GM13977 (cell line): ENCODE results near the gene NOS3.
A peak's percentile ranks its signal among the peaks of the same experiment; 100 is the strongest.

Source experiments
- DNase-seq: peaks from one replicate; pipeline ENCODE4 v3.0.0; 2012; ENCODE audit warnings: low spot score
- in situ Hi-C: fragments of 300-500 bp; cut with MboI; formaldehyde crosslinking; loops from one replicate; pipeline ENCODE4 v1.12.0; 2022; ENCODE audit warnings: low sequenced_read_pairs, low pct_unique_long_range_greater_than_20kb, mixed read lengths, inconsistent platforms; ENCODE audit not compliant: unreplicated experiment
- TF ChIP-seq, protein P1 (sequence below): IDR thresholded peaks from 2 replicates; pipeline ENCODE4 v1.5.1; 2012; ENCODE audit warnings: mild to moderate bottlenecking, control low read depth; ENCODE audit not compliant: insufficient read depth; ENCODE audit errors: extremely low read depth, missing control alignments

The NOS3 gene

DNA sequence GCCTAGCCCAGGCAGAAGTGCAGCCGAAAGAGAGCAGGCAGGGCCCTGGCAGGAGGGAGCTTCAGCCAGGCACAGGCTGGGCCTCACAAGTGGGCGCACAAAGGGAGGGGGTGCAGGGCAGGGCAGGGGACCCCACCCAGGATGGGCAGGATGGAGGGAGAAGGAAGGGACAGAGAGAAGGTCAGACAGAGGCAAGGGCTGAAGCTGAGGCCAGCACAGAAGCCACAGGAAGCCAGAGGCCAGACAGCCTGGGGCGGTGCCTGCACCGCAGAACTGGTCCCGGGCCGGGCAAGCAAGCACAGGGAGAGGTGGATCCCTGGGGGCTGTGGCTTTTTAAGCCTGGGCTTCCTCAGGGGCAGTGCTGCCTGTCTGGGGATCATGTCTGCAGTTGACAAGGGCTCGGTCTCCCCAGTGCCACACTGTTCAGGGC lies 16.7 kb downstream of the NOS3 start:
- no peak for DNase-seq
- TF ChIP-seq, protein P1, sequence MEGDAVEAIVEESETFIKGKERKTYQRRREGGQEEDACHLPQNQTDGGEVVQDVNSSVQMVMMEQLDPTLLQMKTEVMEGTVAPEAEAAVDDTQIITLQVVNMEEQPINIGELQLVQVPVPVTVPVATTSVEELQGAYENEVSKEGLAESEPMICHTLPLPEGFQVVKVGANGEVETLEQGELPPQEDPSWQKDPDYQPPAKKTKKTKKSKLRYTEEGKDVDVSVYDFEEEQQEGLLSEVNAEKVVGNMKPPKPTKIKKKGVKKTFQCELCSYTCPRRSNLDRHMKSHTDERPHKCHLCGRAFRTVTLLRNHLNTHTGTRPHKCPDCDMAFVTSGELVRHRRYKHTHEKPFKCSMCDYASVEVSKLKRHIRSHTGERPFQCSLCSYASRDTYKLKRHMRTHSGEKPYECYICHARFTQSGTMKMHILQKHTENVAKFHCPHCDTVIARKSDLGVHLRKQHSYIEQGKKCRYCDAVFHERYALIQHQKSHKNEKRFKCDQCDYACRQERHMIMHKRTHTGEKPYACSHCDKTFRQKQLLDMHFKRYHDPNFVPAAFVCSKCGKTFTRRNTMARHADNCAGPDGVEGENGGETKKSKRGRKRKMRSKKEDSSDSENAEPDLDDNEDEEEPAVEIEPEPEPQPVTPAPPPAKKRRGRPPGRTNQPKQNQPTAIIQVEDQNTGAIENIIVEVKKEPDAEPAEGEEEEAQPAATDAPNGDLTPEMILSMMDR, result no peak
- in situ Hi-C loops, result no loop called here

DNA sequence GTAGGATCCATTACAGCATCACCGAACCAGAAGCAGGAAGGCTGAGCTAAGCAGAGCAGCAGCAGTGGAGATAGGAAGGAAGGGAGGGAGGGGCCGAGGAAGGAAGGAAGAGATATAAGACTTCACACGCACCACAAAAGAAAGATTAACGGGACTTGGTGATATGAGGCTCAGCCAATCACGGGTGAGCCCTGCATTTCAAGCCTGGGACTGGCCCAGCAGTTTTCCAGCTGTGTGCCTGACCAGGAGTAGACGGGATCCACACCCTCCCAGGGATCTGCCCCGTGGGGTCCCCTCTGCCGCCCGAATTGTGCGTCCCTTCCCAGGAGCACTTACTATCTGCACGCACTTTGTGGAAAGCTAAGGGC lies 17.3 kb downstream of the NOS3 start:
- TF ChIP-seq, protein P1, result no peak
- no peak for DNase-seq
- in situ Hi-C loops, result no loop called here

DNA sequence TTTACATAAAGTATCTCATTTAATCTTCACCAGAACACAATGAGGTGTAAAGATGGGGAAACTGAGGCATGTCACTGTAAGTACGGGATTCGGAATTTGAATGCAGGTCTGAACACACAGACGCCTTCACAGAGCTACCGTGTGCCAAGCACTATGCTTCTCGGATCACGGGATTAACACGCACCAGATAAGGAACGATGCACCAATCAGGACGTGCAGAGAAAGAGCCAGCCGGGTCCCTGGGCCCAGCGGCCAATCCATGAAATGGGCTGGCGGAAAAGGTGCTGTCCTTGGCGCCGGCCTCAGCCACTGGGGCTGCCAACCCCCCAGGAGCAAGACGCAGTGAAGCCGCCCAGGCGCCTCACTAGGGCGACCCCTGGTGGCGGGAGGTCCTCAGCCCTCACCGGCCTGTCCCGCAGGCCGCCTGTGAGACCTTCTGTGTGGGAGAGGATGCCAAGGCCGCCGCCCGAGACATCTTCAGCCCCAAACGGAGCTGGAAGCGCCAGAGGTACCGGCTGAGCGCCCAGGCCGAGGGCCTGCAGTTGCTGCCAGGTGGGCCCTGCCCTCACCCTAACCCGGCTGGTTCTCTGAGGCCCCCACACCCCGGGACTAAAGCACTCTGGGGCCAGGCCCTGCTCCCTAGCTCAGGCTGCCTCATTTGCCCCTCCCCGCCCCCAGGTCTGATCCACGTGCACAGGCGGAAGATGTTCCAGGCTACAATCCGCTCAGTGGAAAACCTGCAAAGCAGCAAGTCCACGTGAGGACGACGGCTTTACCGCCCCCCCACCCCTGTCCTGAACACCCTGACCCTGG lies 17.9 kb downstream of the NOS3 start:
- TF ChIP-seq, protein P1, result peak; percentile 76
- in situ Hi-C loops, result no loop called here
- peak; percentile 95 for DNase-seq

DNA sequence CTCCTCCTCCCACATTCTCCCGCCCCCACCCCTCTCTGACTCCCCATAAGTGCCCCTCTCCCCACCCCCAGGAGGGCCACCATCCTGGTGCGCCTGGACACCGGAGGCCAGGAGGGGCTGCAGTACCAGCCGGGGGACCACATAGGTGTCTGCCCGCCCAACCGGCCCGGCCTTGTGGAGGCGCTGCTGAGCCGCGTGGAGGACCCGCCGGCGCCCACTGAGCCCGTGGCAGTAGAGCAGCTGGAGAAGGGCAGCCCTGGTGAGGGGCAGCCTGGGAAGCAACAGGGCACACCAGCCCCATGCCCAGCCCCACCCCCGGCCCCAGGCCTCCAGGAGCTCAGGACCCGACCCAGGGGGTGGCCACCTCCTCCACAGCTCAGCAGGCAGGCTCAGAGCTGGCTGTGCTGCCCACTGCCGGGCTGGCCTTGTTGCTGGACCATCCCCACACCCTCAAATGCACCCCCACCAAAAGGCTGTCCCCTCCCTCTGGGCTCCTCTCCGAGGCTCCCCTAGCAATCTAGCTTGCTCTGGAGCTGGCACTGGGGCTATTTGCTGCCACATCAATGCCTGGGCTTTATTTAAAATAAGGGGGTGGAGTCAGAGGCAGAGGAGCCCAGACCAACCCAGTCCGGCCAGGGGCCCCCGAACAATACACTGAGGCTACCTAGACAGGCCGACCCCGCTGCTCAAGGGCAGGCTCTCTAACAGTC lies 18.7 kb downstream of the NOS3 start:
- in situ Hi-C loops, result no loop called here
- DNase-seq, result no peak
- TF ChIP-seq, protein P1, result no peak

DNA sequence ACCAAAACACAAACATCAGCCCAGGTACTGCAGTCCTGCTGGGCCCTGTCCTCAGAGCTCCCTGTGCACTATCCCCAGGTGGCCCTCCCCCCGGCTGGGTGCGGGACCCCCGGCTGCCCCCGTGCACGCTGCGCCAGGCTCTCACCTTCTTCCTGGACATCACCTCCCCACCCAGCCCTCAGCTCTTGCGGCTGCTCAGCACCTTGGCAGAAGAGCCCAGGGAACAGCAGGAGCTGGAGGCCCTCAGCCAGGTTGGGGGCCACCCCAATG lies 19.2 kb downstream of the NOS3 start:
- in situ Hi-C loops, result no loop called here
- TF ChIP-seq, protein P1, result no peak
- DNase-seq, result no peak

DNA sequence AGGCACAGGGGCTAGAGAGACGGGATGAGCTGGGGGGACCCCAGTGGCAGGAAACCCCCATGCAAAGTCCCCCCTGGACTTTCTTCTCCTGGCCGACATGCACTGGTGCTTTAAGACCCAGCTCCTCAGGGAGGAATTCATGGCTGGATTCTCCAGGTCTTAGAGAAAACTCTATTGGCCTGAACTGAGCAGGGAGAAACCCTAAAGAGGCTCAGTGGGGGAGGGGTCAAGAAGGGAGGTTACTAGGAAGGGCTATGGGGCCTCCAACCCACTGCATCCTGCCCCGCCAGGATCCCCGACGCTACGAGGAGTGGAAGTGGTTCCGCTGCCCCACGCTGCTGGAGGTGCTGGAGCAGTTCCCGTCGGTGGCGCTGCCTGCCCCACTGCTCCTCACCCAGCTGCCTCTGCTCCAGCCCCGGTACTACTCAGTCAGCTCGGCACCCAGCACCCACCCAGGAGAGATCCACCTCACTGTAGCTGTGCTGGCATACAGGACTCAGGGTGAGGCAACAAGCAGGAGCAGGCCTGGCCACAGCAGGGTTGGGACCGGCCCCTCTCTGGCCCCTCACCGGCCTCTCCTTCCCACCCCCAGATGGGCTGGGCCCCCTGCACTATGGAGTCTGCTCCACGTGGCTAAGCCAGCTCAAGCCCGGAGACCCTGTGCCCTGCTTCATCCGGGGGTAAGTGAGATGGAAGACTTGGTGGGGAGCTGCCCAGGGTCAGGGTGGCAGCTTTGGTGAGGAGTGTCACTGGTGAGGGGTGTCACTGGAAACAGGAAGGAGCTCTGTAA lies 19.7 kb downstream of the NOS3 start:
- TF ChIP-seq, protein P1, result no peak
- DNase-seq, result no peak
- in situ Hi-C loops, result no loop called here
